ENCODE measurements around the gene MDM4. TPM values are rescaled to one million over a fixed set of nuclear protein-coding genes. Genes with fewer than 3 reads are reported as not detected.

Gene MDM4
- total RNA-seq, 2 donors from 2014 or later: 72.9 to 125 TPM

- Histone ChIP-seq H3K36me3 (replicated peaks in 1 of 2; ENCODE audit: insufficient read depth in 1 of 2, low read depth in 2 of 2) (no peaks in the 10 kb centered on the region), H3K27me3 (no peaks in the 10 kb centered on the region), H3K4me1 (peaks cover 5% of the 10 kb centered on the region), H3K27ac (peak overlapping the region in 2 of 4 donors; percentile 68 to 71), H3K4me3 (no peak overlapping the region), H3K9me3 (no peaks in the 10 kb centered on the region)
- WGBS, 2 donors: 84% methylated on average over 9 to 10 of the region's 10 CpGs
- TF ChIP-seq CTCF (IDR thresholded peaks at IDR 0.05) (no peak), POLR2A (IDR thresholded peaks at IDR 0.05) (no peak)
- intact Hi-C loops (cut with DNase I): no loop called here
- no peak for ATAC-seq
- DNase-seq: no peak
Observed at GRCh38 chr1:204577794-204578478, 61.7 kb downstream of the MDM4 start.

- Histone ChIP-seq H3K9me3 (no peaks in the 10 kb centered on the region), H3K27me3 (no peaks in the 10 kb centered on the region), H3K4me1 (peaks cover 5% of the 10 kb centered on the region), H3K27ac (peak overlapping the region in 3 of 4 donors; percentile 19 to 71 (median 68)), H3K4me3 (no peak overlapping the region), H3K36me3 (replicated peaks in 1 of 2; ENCODE audit: insufficient read depth in 1 of 2, low read depth in 2 of 2) (no peaks in the 10 kb centered on the region)
- 57 to 67% methylated on average over 15 to 18 of the region's 18 CpGs for whole genome bisulfite sequencing, 2 donors
- TF ChIP-seq POLR2A (IDR thresholded peaks at IDR 0.05): no peak
- peak; percentile 65 for ATAC-seq
- intact Hi-C loops (cut with DNase I): no loop called here
- peak in 3 of 4 donors; percentile 13 to 18 (median 16) for DNase-seq
Observed at GRCh38 chr1:204578867-204579664, 62.9 kb downstream of the MDM4 start.

GRCh38 chr1:204579681-204580080 is 63.5 kb downstream of the MDM4 start:
- H3K4me1 ChIP-seq: peaks cover 5% of the 10 kb centered on the region
- H3K9me3 ChIP-seq: no peaks in the 10 kb centered on the region
- H3K36me3 ChIP-seq (replicated peaks in 1 of 2; ENCODE audit: insufficient read depth in 1 of 2, low read depth in 2 of 2): no peaks in the 10 kb centered on the region
- no peak for ATAC-seq
- no peaks in the 10 kb centered on the region for H3K27me3 ChIP-seq
- intact Hi-C loops (cut with DNase I): no loop called here
- no peak for DNase-seq
- peak overlapping the region in 1 of 4 donors; percentile 68 for H3K27ac ChIP-seq
- H3K4me3 ChIP-seq: no peak overlapping the region
- TF ChIP-seq CTCF (IDR thresholded peaks at IDR 0.05): no peak
- TF ChIP-seq POLR2A (IDR thresholded peaks at IDR 0.05): no peak
- WGBS, 2 donors: 75 to 80% methylated on average over 6 of the region's 6 CpGs

GRCh38 chr1:204580862-204581261 is 64.7 kb downstream of the MDM4 start:
- Histone ChIP-seq H3K9me3 (no peaks in the 10 kb centered on the region), H3K27me3 (no peaks in the 10 kb centered on the region), H3K4me1 (peaks cover 5% of the 10 kb centered on the region), H3K27ac (no peak overlapping the region), H3K36me3 (replicated peaks in 1 of 2; ENCODE audit: insufficient read depth in 1 of 2, low read depth in 2 of 2) (no peaks in the 10 kb centered on the region), H3K4me3 (no peak overlapping the region)
- TF ChIP-seq CTCF (IDR thresholded peaks at IDR 0.05) (no peak), POLR2A (IDR thresholded peaks at IDR 0.05) (no peak)
- ATAC-seq: no peak
- 69 to 82% methylated on average over 2 of the region's 2 CpGs for WGBS, 2 donors
- intact Hi-C loops (cut with DNase I): no loop called here
- no peak for DNase-seq

- Histone ChIP-seq H3K4me1 (peaks cover 5% of the 10 kb centered on the region), H3K4me3 (no peak overlapping the region), H3K27ac (no peak overlapping the region), H3K9me3 (no peaks in the 10 kb centered on the region), H3K27me3 (no peaks in the 10 kb centered on the region), H3K36me3 (replicated peaks in 1 of 2; ENCODE audit: insufficient read depth in 1 of 2, low read depth in 2 of 2) (no peaks in the 10 kb centered on the region)
- intact Hi-C loops (cut with DNase I): no loop called here
- DNase-seq (no peak), ATAC-seq (no peak)
- 82 to 89% methylated on average over 3 of the region's 3 CpGs for WGBS, 2 donors
- TF ChIP-seq CTCF (IDR thresholded peaks at IDR 0.05): no peak
- TF ChIP-seq POLR2A (IDR thresholded peaks at IDR 0.05): no peak
Observed at GRCh38 chr1:204581759-204582158, 65.6 kb downstream of the MDM4 start.

Measured in body of pancreas (tissue), 4 donors.